GM12878 (cell line): ENCODE results near the gene AP3B1. TPM values are rescaled to one million over a fixed set of nuclear protein-coding genes. Genes with fewer than 3 reads are reported as not detected.

ENCODE experiments used
- ATAC-seq: fragments of 200-7000 bp; cut with Tn5 transposase; 3 replicates; pipeline ENCODE4 v1.9.1; 2020; ENCODE audit warnings: mild to moderate bottlenecking, moderate library complexity
- BruUV-seq: library from RNA; stranded (reverse); fragments of 400-500 nt; replicated peaks from 2 replicates; lab custom pipeline; 2021; lab: Mats Ljungman, UMichigan
- CTCF ChIA-PET: fragments of 300-600 bp; sonication (Branson Sonifier 250); formaldehyde crosslinking; extraction: SDS; loops from one replicate; lab custom pipeline; 2021; ENCODE audit warnings: inconsistent platforms; lab: Yijun Ruan, JAX
- POLR2A ChIA-PET: fragments of 350-600 bp; formaldehyde crosslinking; extraction: SDS; loops from one replicate; lab custom pipeline; 2021; ENCODE audit warnings: inconsistent platforms; lab: Charles Lee
- RAD21 ChIA-PET: fragments of 300-600 bp; sonication (Branson Sonifier 250); formaldehyde crosslinking; loops from one replicate; lab custom pipeline; 2023; ENCODE audit warnings: antibody characterized with exemption; ENCODE audit not compliant: unreplicated experiment; lab: Charles Lee
- SMC1A ChIA-PET: fragments of 300-600 bp; sonication (Branson Sonifier 250); formaldehyde crosslinking; loops from one replicate; lab custom pipeline; 2023; ENCODE audit not compliant: unreplicated experiment, uncharacterized antibody; lab: Charles Lee
- DNase-seq: peaks from one replicate; pipeline ENCODE4 v3.0.0-alpha.2; 2011; ENCODE audit warnings: low read depth, low spot score
- FAIRE-seq: peaks from 3 replicates; lab custom pipeline; 2011; peaks lifted over from hg19 to GRCh38; lab: Jason Lieb, UNC
- H2AFZ ChIP-seq: 2 replicates; pipeline ENCODE4 v1.6.0; 2011; ENCODE audit warnings: low read depth, low read length, control low read depth; ENCODE audit not compliant: control insufficient read depth
- H3K27ac ChIP-seq: 2 replicates; pipeline ENCODE4 v1.5.1; 2011; ENCODE audit warnings: control low read depth; ENCODE audit not compliant: control insufficient read depth, insufficient read depth
- H3K27me3 ChIP-seq, 2 experiments: replicated peaks in 1 of 2; 2 replicates each; pipeline versions ENCODE4 v1.6.0 to v1.6.1; 2011; ENCODE audit warnings: low read length in 1 of 2; ENCODE audit not compliant: control insufficient read depth in 2 of 2, insufficient read depth in 2 of 2
- H3K36me3 ChIP-seq, 2 experiments: 2 replicates each; pipeline ENCODE4 v1.5.1; 2011; ENCODE audit warnings: low read length in 1 of 2; ENCODE audit not compliant: control insufficient read depth in 2 of 2, insufficient read depth in 2 of 2
- H3K4me1 ChIP-seq: 2 replicates; pipeline ENCODE4 v1.6.1; 2011; ENCODE audit warnings: mild to moderate bottlenecking, low read length, moderate library complexity, mixed read lengths; ENCODE audit not compliant: control insufficient read depth, insufficient read depth
- H3K4me2 ChIP-seq: 2 replicates; pipeline ENCODE4 v1.6.0; 2011; ENCODE audit warnings: control low read depth; ENCODE audit not compliant: control insufficient read depth, insufficient read depth
- H3K4me3 ChIP-seq: fragments of 200-600 bp; sonication (generic); 2 replicates; pipeline ENCODE4 v1.5.1; 2016
- H3K79me2 ChIP-seq: 2 replicates; pipeline ENCODE4 v1.6.0; 2011; ENCODE audit warnings: low read length; ENCODE audit not compliant: control insufficient read depth, insufficient read depth
- H3K9ac ChIP-seq: 2 replicates; pipeline ENCODE4 v1.8.0; 2011; ENCODE audit warnings: low read length, control low read depth, mixed read lengths; ENCODE audit not compliant: control insufficient read depth, insufficient read depth
- H3K9me3 ChIP-seq: replicated peaks from 3 replicates; pipeline ENCODE4 v1.5.1; 2011; ENCODE audit warnings: mild to moderate bottlenecking, low read length; ENCODE audit not compliant: control insufficient read depth, insufficient read depth
- H4K20me1 ChIP-seq: 2 replicates; pipeline ENCODE4 v1.6.0; 2011; ENCODE audit not compliant: control insufficient read depth, insufficient read depth
- ATF7 ChIP-seq: fragments of 450-650 bp; IDR thresholded peaks from 2 replicates; pipeline ENCODE4 v1.6.1; 2016; ENCODE audit warnings: low read depth, mild to moderate bottlenecking
- BMI1 ChIP-seq: fragments of 450-650 bp; IDR thresholded peaks from 2 replicates; pipeline ENCODE4 v1.6.1; 2016; ENCODE audit warnings: mild to moderate bottlenecking, moderate library complexity, borderline replicate concordance
- BRCA1 ChIP-seq: IDR thresholded peaks from 2 replicates; pipeline ENCODE4 v1.6.1; 2011; ENCODE audit warnings: low read depth, low read length, improper control_type of control experiment
- CHD1 ChIP-seq: IDR thresholded peaks from 2 replicates; pipeline ENCODE4 v1.6.1; 2012; ENCODE audit warnings: low read depth, low read length, improper control_type of control experiment
- GATAD2B ChIP-seq: fragments of 450-650 bp; conservative IDR thresholded peaks from 2 replicates; pipeline ENCODE4 v1.6.1; 2017; ENCODE audit warnings: low read depth, mild to moderate bottlenecking, moderate library complexity
- JUNB ChIP-seq: IDR thresholded peaks from 2 replicates; pipeline ENCODE4 v1.6.1; 2016; ENCODE audit warnings: antibody characterized with exemption, mild to moderate bottlenecking
- PAX8 ChIP-seq: fragments of 450-650 bp; IDR thresholded peaks from 2 replicates; pipeline ENCODE4 v1.6.1; 2017; ENCODE audit warnings: mild to moderate bottlenecking, moderate library complexity
- PKNOX1 ChIP-seq: fragments of 450-650 bp; IDR thresholded peaks from 2 replicates; pipeline ENCODE4 v1.6.1; 2016; ENCODE audit warnings: mild to moderate bottlenecking
- RCOR1 ChIP-seq: conservative IDR thresholded peaks from 2 replicates; pipeline ENCODE4 v1.6.1; 2012; ENCODE audit warnings: low read depth, low read length, improper control_type of control experiment
- STAT1 ChIP-seq: fragments of 450-650 bp; conservative IDR thresholded peaks from 2 replicates; pipeline ENCODE4 v1.6.1; 2014; ENCODE audit warnings: antibody characterized with exemption, mild to moderate bottlenecking
- YY1 ChIP-seq: IDR thresholded peaks from 2 replicates; pipeline ENCODE4 v1.6.1; 2011; ENCODE audit warnings: low read depth, mild to moderate bottlenecking, low read length
- ZNF24 ChIP-seq: fragments of 450-650 bp; IDR thresholded peaks from 2 replicates; pipeline ENCODE4 v1.6.1; 2017; ENCODE audit warnings: antibody characterized with exemption, mild to moderate bottlenecking
- ZSCAN29 ChIP-seq: fragments of 450-650 bp; IDR thresholded peaks from 2 replicates; pipeline ENCODE4 v1.6.1; 2017; ENCODE audit warnings: mild to moderate bottlenecking, moderate library complexity
- WGBS: methylation state at CpG from one replicate; pipeline ENCODE4 v1.1.6; 2016; ENCODE audit warnings: low lambda C conversion rate; ENCODE audit not compliant: insufficient replicate concordance, insufficient coverage; ENCODE audit errors: missing lambda C conversion rate; 5-methylcytosine and 5-hydroxymethylcytosine counted together
- in situ Hi-C: fragments of 300-500 bp; cut with MboI; formaldehyde crosslinking; loops from 9 replicates; pipeline ENCODE4 v1.14.3; 2018; ENCODE audit warnings: mixed read lengths
- intact Hi-C: fragments of 100-400 bp; cut with micrococcal nuclease; formaldehyde crosslinking; loops from one replicate; pipeline ENCODE4 v1.14.2; 2022; ENCODE audit not compliant: unreplicated experiment
- polyA plus RNA-seq, 11 experiments: library from polyadenylated mRNA; depleted of rRNA in 4 of 11; unstranded in 6 of 11; stranded (reverse) in 5 of 11; fragments of >200 nt; fragmentation: Nextera tagmentation in 4 of 11; fragmentation: Illumina TruSeq in 1 of 11; extraction: Ambion mirVana in 4 of 11; extraction: Trizol in 1 of 11; gene quantifications; 1 replicate in 1 of 11; 2 replicates in 10 of 11; pipeline versions ENCODE4 v1.2.1 to v1.2.3, GENCODE V29; 2011 to 2016; ENCODE audit warnings: inconsistent platforms in 2 of 11, missing spikeins in 2 of 11, low read depth in 1 of 11
- total RNA-seq, 4 experiments: library from RNA; depleted of rRNA in 3 of 4; stranded (reverse); fragments of >200 nt in 3 of 4; fragmentation: Illumina TruSeq in 1 of 4; extraction: Trizol in 1 of 4; gene quantifications; 2 replicates each; pipeline versions ENCODE4 v1.2.1 to v1.2.3, GENCODE V29; 2013 to 2021
- TF ChIP-seq, protein P1 (sequence below): IDR thresholded peaks from 2 replicates; pipeline ENCODE4 v1.6.1; 2011; ENCODE audit warnings: borderline replicate concordance, low read depth, mild to moderate bottlenecking, moderate library complexity, low read length; ENCODE audit not compliant: insufficient read depth, poor library complexity, severe bottlenecking
- TF ChIP-seq, protein P2 (sequence below): fragments of 150-350 bp; IDR thresholded peaks from 2 replicates; pipeline ENCODE4 v1.6.1; 2014; ENCODE audit warnings: mild to moderate bottlenecking, low read depth, low read length
- TF ChIP-seq, protein P3 (sequence below): IDR thresholded peaks from 2 replicates; pipeline ENCODE4 v1.6.1; 2012; ENCODE audit warnings: low read depth, low read length, improper control_type of control experiment

Gene AP3B1
- total and polyA plus RNA-seq, 10 of the 15 experiments (the other 5 are each of a cell fraction or from before 2014, with no cell fraction given), result 30.9 to 70.8 (median 46.0) TPM

GRCh38 chr5:78000191-78000590, 294.3 kb downstream of the AP3B1 start:
- Histone ChIP-seq H3K9me3 (no peaks in the 10 kb centered on the region), H3K36me3 (no peaks in the 10 kb centered on the region; a peak in 1 of 4 replicates), H3K27me3 (no peaks in the 10 kb centered on the region), H3K79me2 (no peaks in the 10 kb centered on the region), H3K9ac (no peak overlapping the region), H3K4me1 (peaks cover 3% of the 10 kb centered on the region; the same call in 1 of the 2 replicates), H3K4me2 (no peak overlapping the region), H3K4me3 (no peak overlapping the region), H2AFZ (no peak overlapping the region), H3K27ac (no peak overlapping the region), H4K20me1 (no peaks in the 10 kb centered on the region)
- FAIRE-seq (no peak), ATAC-seq (no peak), DNase-seq (no peak)
- intact Hi-C loops, result no loop called here
- 88% methylated on average over 6 of the region's 6 CpGs for WGBS
- in situ Hi-C loops, result no loop called here
- ChIA-PET CTCF (interaction anchor here (0.6 to 2.0 kb wide), 6 partner anchors 9 to 394 kb away, joined by 3 to 5 read pairs (median 4); no protein-coding TSS in a partner anchor), POLR2A (interaction anchor here (0.8 kb wide), 1 partner anchor 8 kb away, joined by 6 read pairs; no protein-coding TSS in a partner anchor), RAD21 (interaction anchor here (0.7 to 1.8 kb wide), 3 partner anchors 8 to 483 kb away, joined by 3 to 7 read pairs (median 5); no protein-coding TSS in a partner anchor), SMC1A (interaction anchor here (0.7 to 1.6 kb wide), 7 partner anchors 9 to 503 kb away, joined by 3 to 13 read pairs (median 3); no protein-coding TSS in a partner anchor)
- no TSS peak for BruUV-seq
- TF ChIP-seq, protein P1, sequence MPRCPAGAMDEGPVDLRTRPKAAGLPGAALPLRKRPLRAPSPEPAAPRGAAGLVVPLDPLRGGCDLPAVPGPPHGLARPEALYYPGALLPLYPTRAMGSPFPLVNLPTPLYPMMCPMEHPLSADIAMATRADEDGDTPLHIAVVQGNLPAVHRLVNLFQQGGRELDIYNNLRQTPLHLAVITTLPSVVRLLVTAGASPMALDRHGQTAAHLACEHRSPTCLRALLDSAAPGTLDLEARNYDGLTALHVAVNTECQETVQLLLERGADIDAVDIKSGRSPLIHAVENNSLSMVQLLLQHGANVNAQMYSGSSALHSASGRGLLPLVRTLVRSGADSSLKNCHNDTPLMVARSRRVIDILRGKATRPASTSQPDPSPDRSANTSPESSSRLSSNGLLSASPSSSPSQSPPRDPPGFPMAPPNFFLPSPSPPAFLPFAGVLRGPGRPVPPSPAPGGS, result no peak
- TF ChIP-seq, protein P2, sequence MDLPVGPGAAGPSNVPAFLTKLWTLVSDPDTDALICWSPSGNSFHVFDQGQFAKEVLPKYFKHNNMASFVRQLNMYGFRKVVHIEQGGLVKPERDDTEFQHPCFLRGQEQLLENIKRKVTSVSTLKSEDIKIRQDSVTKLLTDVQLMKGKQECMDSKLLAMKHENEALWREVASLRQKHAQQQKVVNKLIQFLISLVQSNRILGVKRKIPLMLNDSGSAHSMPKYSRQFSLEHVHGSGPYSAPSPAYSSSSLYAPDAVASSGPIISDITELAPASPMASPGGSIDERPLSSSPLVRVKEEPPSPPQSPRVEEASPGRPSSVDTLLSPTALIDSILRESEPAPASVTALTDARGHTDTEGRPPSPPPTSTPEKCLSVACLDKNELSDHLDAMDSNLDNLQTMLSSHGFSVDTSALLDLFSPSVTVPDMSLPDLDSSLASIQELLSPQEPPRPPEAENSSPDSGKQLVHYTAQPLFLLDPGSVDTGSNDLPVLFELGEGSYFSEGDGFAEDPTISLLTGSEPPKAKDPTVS, result no peak
- TF ChIP-seq PAX8, result no peak
- TF ChIP-seq CHD1, result no peak
- TF ChIP-seq, protein P3, sequence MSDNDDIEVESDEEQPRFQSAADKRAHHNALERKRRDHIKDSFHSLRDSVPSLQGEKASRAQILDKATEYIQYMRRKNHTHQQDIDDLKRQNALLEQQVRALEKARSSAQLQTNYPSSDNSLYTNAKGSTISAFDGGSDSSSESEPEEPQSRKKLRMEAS, result no peak
- no peak for TF ChIP-seq ZSCAN29
- no peak for TF ChIP-seq ZNF24
- no peak for TF ChIP-seq YY1
- no peak for TF ChIP-seq PKNOX1
- no peak for TF ChIP-seq RCOR1
- TF ChIP-seq GATAD2B, result no peak
- no peak for TF ChIP-seq JUNB
- TF ChIP-seq BMI1, result no peak
- TF ChIP-seq ATF7, result no peak
- TF ChIP-seq STAT1, result no peak
- TF ChIP-seq BRCA1, result no peak
